ENCODE results near the gene DNAJB6.

The DNAJB6 gene

GRCh38 chr7:157425137-157425731 is 88.4 kb downstream of the DNAJB6 start:
- Histone ChIP-seq H3K36me3 (ENCODE audit: control insufficient read depth, insufficient read depth, low read length) (peaks cover 5% of the 10 kb centered on the region; the same call in 1 of the 2 replicates), H3K27me3 (ENCODE audit: control insufficient read depth, insufficient read depth, low read length) (no peaks in the 10 kb centered on the region), H3K4me3 (ENCODE audit: low read depth, low read length) (no peak overlapping the region), H3K4me1 (ENCODE audit: control insufficient read depth, insufficient read depth, low read length) (no peaks in the 10 kb centered on the region), H3K9me3 (ENCODE audit: control insufficient read depth, insufficient read depth, low read depth, low read length) (no peaks in the 10 kb centered on the region), H3K27ac (ENCODE audit: low read depth, low read length) (no peak overlapping the region), H3K9ac (ENCODE audit: low read length) (no peak overlapping the region)

DNA sequence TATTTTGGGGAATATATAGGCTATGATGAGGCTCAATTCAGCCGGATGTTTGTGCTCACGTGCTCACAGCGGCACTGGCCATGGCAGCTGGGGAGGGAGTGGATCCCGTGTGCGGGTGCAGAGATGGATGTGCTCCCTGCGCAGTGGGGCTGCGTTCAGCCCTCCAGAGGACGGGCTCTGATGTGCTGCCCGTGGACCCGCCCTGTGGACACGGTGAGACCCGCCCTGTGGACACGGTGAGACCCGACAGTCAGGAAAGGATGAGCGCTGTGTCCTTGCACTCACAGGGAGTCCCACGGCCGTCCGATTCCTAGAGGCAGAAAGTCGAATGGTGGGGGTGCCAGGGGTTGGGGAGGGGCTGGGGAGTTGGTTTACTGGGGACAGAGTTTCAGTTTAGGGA is 89.0 kb downstream of the DNAJB6 start:
- Histone ChIP-seq H3K4me3 (ENCODE audit: low read depth, low read length) (no peak overlapping the region), H3K36me3 (ENCODE audit: control insufficient read depth, insufficient read depth, low read length) (peaks cover 5% of the 10 kb centered on the region; the same call in 1 of the 2 replicates), H3K9me3 (ENCODE audit: control insufficient read depth, insufficient read depth, low read depth, low read length) (no peaks in the 10 kb centered on the region), H3K4me1 (ENCODE audit: control insufficient read depth, insufficient read depth, low read length) (no peaks in the 10 kb centered on the region), H3K27ac (ENCODE audit: low read depth, low read length) (no peak overlapping the region), H3K9ac (ENCODE audit: low read length) (no peak overlapping the region), H3K27me3 (ENCODE audit: control insufficient read depth, insufficient read depth, low read length) (no peaks in the 10 kb centered on the region)

DNA sequence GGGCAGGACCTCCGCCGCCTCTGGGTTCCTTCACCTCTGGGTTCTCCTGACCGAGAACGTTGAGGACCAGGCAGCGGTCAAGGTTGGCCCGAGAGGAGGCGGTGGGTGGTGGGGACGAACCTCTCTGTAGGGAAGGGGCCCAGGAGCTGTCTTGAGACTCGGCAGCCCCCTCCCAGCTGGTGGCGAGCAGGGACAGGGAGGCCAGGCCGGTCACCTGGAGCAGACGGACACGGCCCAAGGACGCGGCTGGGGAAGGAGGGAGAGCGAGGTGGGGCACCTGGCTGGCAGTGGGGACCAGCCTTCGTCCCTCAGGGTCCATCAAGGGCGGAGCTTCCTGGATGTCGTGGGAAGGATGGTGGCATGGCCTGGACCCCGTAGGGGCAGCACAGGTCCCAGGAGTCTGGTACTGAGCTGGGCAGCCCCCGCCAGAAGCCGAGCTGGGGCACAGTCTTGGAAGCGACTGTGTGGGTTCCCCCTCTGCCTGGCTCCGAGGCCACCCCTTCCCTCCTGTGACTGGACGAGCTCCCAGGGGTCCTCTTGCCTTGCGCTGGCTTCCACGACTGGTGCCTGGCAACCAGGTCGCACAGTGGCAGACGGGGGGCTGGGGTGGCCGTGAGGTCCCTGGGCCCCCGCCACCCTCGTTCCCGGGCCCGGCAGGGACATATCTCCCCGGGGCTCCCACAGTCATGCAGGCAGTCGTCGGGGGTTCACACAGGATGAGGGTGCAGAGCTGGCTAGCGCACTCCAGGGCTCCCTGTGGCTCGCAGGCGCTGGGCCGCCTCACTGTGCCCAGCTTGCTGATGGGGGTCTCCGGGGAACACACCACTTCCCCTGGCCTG is 89.9 kb downstream of the DNAJB6 start:
- Histone ChIP-seq H3K27me3 (ENCODE audit: control insufficient read depth, insufficient read depth, low read length) (no peaks in the 10 kb centered on the region), H3K4me3 (ENCODE audit: low read depth, low read length) (no peak overlapping the region), H3K4me1 (ENCODE audit: control insufficient read depth, insufficient read depth, low read length) (no peaks in the 10 kb centered on the region), H3K9ac (ENCODE audit: low read length) (no peak overlapping the region), H3K36me3 (ENCODE audit: control insufficient read depth, insufficient read depth, low read length) (peaks cover 5% of the 10 kb centered on the region; the same call in 1 of the 2 replicates), H3K9me3 (ENCODE audit: control insufficient read depth, insufficient read depth, low read depth, low read length) (no peaks in the 10 kb centered on the region), H3K27ac (ENCODE audit: low read depth, low read length) (no peak overlapping the region)

DNA sequence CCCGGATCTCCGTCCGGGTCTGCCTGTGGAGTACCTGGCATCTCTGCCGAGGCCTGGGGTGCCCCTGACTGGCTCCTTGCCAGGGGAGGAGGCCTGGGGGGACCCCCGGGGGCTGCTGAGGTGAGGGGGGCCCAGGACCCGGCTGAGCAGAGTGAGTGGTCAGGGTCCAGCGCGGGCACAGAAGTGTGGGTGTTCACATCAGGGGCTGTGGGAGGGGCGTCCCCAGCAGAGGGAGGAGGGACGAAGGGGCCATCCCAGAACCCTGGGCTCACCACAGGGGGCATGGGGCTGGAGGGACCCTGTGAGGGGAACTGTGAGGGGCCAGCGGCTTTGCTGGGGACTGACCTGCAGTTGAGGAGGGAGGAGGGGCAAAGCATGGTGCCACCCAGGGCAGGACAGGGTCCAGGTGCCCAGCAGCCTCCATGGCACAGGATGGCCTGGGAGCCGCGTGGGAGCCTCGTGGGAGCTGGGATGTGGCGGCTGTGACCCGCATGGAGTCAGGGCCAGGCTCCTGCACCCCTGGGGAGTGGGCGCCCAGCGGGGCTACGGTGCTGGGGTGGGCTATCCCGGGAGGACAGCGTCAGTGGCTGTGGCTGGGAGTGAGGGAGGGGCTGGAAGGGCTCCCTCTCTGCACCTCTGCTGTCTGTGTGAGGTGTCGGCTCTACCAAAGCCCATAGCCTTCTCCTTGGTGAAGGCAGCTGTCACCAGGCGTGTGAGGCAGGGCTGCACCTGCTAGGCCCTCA is 91.2 kb downstream of the DNAJB6 start:
- Histone ChIP-seq H3K36me3 (ENCODE audit: control insufficient read depth, insufficient read depth, low read length) (no peaks in the 10 kb centered on the region), H3K9ac (ENCODE audit: low read length) (no peak overlapping the region), H3K4me1 (ENCODE audit: control insufficient read depth, insufficient read depth, low read length) (peaks cover 7% of the 10 kb centered on the region), H3K27ac (ENCODE audit: low read depth, low read length) (no peak overlapping the region), H3K27me3 (ENCODE audit: control insufficient read depth, insufficient read depth, low read length) (no peaks in the 10 kb centered on the region), H3K4me3 (ENCODE audit: low read depth, low read length) (no peak overlapping the region), H3K9me3 (ENCODE audit: control insufficient read depth, insufficient read depth, low read depth, low read length) (no peaks in the 10 kb centered on the region)

DNA sequence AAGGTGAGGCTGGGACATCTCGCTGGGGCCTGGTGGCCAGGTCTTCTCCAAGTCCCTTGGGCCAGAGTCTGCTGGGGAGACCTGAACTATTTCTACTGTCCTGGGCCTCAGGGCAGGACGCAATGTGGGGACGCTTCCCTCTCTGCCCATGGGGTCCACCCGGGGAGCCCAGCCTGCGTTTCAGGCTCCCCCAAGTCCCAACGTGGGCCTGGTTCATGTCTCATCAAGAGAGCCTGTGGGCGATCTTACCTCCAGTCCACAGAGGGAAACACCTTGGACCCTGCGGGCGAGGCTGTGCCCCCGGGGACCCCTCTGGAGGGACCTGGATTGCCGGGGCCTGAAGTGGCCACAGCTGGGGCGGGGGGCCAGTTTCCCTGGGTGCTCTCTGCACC is 91.7 kb downstream of the DNAJB6 start:
- peaks cover 7% of the 10 kb centered on the region for H3K4me1 ChIP-seq (ENCODE audit: control insufficient read depth, insufficient read depth, low read length)
- H3K36me3 ChIP-seq (ENCODE audit: control insufficient read depth, insufficient read depth, low read length) = no peaks in the 10 kb centered on the region
- H3K9ac ChIP-seq (ENCODE audit: low read length) = no peak overlapping the region
- no peak overlapping the region for H3K4me3 ChIP-seq (ENCODE audit: low read depth, low read length)
- H3K27me3 ChIP-seq (ENCODE audit: control insufficient read depth, insufficient read depth, low read length) = no peaks in the 10 kb centered on the region
- H3K27ac ChIP-seq (ENCODE audit: low read depth, low read length) = no peak overlapping the region
- H3K9me3 ChIP-seq (ENCODE audit: control insufficient read depth, insufficient read depth, low read depth, low read length) = no peaks in the 10 kb centered on the region

- no peaks in the 10 kb centered on the region for H3K36me3 ChIP-seq (ENCODE audit: control insufficient read depth, insufficient read depth, low read length)
- no peaks in the 10 kb centered on the region for H3K9me3 ChIP-seq (ENCODE audit: control insufficient read depth, insufficient read depth, low read depth, low read length)
- no peaks in the 10 kb centered on the region for H3K27me3 ChIP-seq (ENCODE audit: control insufficient read depth, insufficient read depth, low read length)
- H3K4me1 ChIP-seq (ENCODE audit: control insufficient read depth, insufficient read depth, low read length) = peaks cover 7% of the 10 kb centered on the region
- no peak overlapping the region for H3K9ac ChIP-seq (ENCODE audit: low read length)
- H3K4me3 ChIP-seq (ENCODE audit: low read depth, low read length) = no peak overlapping the region
- H3K27ac ChIP-seq (ENCODE audit: low read depth, low read length) = no peak overlapping the region
These were observed 92.3 kb downstream of the DNAJB6 start for GRCh38 chr7:157429001-157429679.

DNA sequence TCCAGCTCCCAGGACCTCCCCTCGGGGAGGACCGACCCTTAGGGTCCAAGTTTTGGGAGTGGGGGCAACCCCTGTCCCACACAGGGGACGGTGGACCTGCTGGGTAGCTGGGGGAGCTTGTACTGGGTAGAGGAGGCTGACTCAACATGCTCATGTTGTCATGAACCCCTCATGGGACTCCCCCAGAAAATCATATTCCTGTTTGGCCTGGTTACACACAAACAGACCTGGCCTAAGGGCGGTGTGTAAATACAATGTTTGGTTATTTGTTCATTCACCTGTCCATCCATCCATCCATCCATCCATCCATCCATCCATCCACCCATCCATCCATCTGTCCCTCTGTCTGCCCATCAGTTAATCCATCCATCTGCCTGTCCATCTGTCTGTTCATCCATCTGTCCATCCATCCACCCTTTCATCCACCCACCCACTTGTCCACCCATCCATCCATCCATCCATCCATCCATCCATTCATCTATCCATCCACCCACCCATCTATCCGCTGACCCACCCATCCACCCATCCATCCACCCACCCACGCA is 92.9 kb downstream of the DNAJB6 start:
- peaks cover 7% of the 10 kb centered on the region for H3K4me1 ChIP-seq (ENCODE audit: control insufficient read depth, insufficient read depth, low read length)

GRCh38 chr7:157430721-157431120 is 93.9 kb downstream of the DNAJB6 start:
- Histone ChIP-seq H3K36me3 (ENCODE audit: control insufficient read depth, insufficient read depth, low read length) (no peaks in the 10 kb centered on the region), H3K4me3 (ENCODE audit: low read depth, low read length) (no peak overlapping the region), H3K27me3 (ENCODE audit: control insufficient read depth, insufficient read depth, low read length) (no peaks in the 10 kb centered on the region), H3K27ac (ENCODE audit: low read depth, low read length) (no peak overlapping the region), H3K4me1 (ENCODE audit: control insufficient read depth, insufficient read depth, low read length) (peaks cover 7% of the 10 kb centered on the region), H3K9me3 (ENCODE audit: control insufficient read depth, insufficient read depth, low read depth, low read length) (no peaks in the 10 kb centered on the region), H3K9ac (ENCODE audit: low read length) (no peak overlapping the region)

More for the DNA sequence above, 92.9 kb downstream of the DNAJB6 start:
- Histone ChIP-seq H3K36me3 (ENCODE audit: control insufficient read depth, insufficient read depth, low read length) (no peaks in the 10 kb centered on the region), H3K4me3 (ENCODE audit: low read depth, low read length) (no peak overlapping the region), H3K27me3 (ENCODE audit: control insufficient read depth, insufficient read depth, low read length) (no peaks in the 10 kb centered on the region), H3K27ac (ENCODE audit: low read depth, low read length) (no peak overlapping the region), H3K9me3 (ENCODE audit: control insufficient read depth, insufficient read depth, low read depth, low read length) (no peaks in the 10 kb centered on the region), H3K9ac (ENCODE audit: low read length) (no peak overlapping the region)

DNA sequence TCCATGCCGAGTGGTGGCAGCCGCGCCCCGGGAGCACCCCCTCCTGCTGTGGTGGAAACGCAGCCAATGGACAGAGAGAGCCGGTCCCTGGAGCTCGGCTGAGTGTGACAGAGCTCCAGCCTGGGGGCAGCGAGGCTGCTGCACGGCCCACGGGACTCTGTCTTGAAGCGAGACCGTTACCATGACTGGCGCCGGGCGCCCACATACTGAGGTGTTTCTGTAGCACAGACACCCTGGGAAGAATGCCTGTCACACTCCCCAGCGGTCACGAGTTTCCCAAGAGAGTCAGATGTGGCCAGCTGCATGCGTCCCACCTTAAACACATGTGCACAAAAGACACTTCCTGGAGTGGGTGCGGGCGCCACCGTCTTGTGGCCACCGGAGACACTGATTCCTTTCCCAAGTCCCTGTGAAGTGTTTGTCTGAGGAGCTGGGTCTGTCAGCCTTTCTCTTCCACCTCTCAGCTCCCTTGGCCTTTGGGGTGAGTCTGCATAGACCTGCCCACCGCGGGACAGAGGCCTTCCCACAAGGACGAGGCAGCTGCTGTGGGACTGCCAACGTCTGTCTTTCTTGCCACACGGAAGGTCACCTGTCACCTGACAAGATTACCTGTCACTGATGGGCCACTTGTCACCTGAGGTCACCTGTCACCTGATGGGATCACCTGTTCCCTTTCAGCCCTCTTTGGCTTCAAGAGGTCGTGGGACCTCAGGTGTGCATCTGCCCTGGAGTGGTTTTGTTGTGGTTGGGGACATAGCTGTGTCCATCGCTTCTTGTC is 94.6 kb downstream of the DNAJB6 start:
- H3K4me1 ChIP-seq (ENCODE audit: control insufficient read depth, insufficient read depth, low read length) = peaks cover 7% of the 10 kb centered on the region
- no peak overlapping the region for H3K9ac ChIP-seq (ENCODE audit: low read length)
- no peaks in the 10 kb centered on the region for H3K36me3 ChIP-seq (ENCODE audit: control insufficient read depth, insufficient read depth, low read length)
- H3K27me3 ChIP-seq (ENCODE audit: control insufficient read depth, insufficient read depth, low read length) = no peaks in the 10 kb centered on the region
- no peak overlapping the region for H3K4me3 ChIP-seq (ENCODE audit: low read depth, low read length)
- H3K27ac ChIP-seq (ENCODE audit: low read depth, low read length) = no peak overlapping the region
- no peaks in the 10 kb centered on the region for H3K9me3 ChIP-seq (ENCODE audit: control insufficient read depth, insufficient read depth, low read depth, low read length)

- H3K4me3 ChIP-seq (ENCODE audit: low read depth, low read length) = peak overlapping the region; percentile 42; the same call in 1 of the 2 replicates
These were observed 95.2 kb downstream of the DNAJB6 start for GRCh38 chr7:157431951-157432540.

More at GRCh38 chr7:157431951-157432540, 95.2 kb downstream of the DNAJB6 start:
- Histone ChIP-seq H3K36me3 (ENCODE audit: control insufficient read depth, insufficient read depth, low read length) (no peaks in the 10 kb centered on the region), H3K4me1 (ENCODE audit: control insufficient read depth, insufficient read depth, low read length) (peaks cover 7% of the 10 kb centered on the region), H3K27ac (ENCODE audit: low read depth, low read length) (no peak overlapping the region), H3K9me3 (ENCODE audit: control insufficient read depth, insufficient read depth, low read depth, low read length) (no peaks in the 10 kb centered on the region), H3K9ac (ENCODE audit: low read length) (no peak overlapping the region), H3K27me3 (ENCODE audit: control insufficient read depth, insufficient read depth, low read length) (no peaks in the 10 kb centered on the region)
